GM18505 (cell line): ENCODE data around the gene RHOD.

ENCODE experiments used
- ATAC-seq: cut with Tn5 transposase; IDR thresholded peaks from one replicate; pipeline ENCODE4 v1.9.1; 2021; ENCODE audit not compliant: unreplicated experiment
- POLR2A ChIP-seq: IDR thresholded peaks from 4 replicates; pipeline ENCODE4 v1.6.1; 2011; ENCODE audit warnings: borderline replicate concordance; ENCODE audit not compliant: insufficient read depth, insufficient read length; ENCODE audit errors: extremely low read depth

The RHOD gene

DNA sequence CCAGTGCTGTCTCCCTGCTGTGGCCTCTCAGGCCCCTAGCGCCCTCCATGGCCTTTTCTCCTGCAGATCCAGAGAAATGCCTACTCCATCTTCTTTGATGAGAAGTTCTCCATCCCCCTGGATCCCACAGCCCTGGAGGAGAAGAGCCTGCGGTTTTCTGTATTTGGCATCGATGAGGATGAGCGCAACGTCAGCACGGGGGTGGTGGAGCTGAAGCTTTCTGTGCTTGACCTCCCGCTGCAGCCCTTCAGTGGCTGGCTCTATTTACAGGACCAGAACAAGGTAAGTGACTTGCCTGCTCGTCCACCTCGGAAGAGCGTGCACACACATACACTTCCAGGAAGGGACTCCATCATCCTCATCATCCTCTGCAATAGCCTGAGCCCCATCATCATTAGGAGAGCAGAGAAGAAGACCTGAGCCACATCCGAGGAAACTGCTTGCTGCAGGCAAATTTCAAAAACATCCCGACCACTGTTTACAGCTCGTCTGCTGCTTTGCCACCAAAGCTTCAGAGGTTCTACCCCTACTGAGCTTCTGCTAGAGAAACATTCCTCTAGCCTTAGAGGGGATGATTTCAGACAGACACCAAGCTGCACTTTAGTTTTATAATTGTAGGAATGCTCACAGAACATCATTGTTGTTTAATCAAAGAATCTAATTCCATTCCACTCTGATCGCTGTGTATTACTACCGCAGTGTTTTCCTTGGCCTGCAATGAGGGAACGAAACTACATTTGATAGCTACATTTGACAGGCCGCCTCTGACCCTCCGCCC is 12.9 kb upstream of the RHOD start:
- ATAC-seq = no peak
- no peak for TF ChIP-seq POLR2A

- no peak for TF ChIP-seq POLR2A
- ATAC-seq = no peak
These were observed 12.2 kb upstream of the RHOD start for GRCh38 chr11:67044496-67044895.

DNA sequence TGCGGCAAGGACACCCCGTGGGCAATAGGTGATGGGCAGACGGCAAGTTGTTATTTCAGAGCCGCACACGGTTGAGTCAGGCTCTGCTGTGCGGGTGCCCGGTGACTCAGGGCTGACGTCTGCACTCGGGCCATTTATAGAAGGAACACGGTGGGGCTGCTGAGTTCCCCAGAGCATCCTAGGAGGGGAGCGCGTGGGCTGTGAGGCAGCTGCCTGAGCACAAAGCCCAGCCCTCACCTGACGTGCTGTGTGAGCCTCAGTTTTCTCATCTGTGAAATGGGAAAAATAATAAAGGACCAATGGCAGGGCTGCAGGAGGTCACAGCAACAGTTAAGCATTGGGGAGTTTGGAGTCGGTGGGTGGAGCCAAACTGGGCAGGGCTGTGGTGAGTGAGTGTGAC is 11.3 kb upstream of the RHOD start:
- ATAC-seq = no peak
- peak; percentile 26 for TF ChIP-seq POLR2A

DNA sequence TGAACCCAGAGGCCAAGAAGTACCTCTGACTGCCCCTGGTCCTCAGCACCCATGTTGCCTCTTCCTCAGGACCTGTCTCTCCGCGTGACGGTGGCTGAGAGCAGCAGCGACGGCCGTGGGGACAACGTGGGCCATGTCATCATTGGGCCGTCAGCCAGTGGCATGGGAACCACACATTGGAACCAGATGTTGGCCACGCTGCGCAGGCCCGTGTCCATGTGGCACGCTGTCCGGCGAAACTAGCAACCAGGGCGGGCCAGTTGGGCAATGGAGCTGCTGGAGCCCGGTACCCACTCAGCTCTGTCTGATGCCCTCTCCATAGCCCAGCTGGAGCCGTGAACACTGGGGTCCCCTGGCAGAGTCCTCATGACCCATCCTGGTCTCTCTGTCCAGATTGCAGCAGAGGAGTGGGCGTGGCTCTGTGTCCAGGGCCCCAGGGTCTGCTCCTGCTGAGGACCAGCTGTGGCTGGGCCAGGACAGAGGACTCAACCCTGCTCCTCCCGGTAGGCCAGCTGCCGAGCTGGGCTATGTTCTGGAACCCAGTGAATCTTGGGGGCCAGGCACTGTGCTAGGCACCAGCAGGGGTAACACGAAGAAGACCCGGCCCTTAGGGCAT is 8.0 kb upstream of the RHOD start:
- no peak for ATAC-seq
- TF ChIP-seq POLR2A = no peak

DNA sequence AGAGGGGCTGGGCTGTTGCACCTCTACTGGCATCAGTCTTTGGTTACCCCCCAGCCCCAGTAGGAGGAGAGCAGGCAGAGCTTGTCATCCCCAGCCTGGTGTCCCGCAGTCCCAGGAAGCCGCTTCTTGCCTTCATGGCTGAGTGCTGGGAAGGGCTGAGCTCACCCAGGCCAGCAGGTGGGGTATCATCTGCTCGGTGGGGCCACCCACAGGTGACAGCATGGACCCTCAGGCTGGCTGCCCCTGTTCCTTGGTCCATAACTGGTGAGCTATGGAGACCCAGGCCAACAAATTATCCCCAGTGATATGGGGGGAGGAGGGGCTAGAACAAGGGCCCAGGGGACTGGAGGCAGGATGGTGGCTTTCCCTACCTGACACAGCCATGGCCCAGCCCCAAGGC is 6.5 kb upstream of the RHOD start:
- ATAC-seq = no peak
- TF ChIP-seq POLR2A = no peak

DNA sequence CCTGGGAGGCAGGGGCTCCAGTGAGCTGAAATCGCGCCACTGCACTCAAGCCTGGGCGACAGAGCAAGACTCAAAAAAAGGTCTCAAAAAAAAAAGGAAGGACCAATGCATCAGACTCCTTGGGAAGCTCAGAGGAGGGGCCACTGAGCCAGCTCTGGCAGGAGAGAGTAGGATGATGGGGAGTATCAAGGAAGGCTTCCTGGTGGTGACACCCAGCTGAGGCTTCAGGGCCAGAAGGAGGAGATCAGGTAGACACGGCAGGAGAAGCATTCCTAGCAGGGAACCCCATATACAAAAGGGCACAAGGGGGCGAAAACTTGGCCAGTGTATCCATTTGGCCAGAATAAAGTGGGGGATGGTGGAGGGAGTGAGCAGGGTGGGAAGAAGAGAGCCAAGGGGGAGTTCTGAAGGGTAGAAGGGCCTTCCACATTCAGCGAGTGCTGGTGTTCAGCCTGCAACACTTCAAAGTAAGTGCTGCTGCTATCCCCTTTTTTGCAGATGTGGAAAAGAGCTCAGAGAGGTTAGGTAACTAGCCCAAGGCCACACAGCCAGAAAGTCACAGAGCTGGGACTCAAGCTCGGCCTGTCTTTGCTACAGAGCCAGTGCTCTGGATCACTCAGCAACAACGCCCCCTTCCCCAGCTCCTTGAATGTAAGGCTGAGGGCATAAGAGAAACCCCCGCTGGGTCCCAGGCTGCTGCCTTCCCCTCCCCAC is 5.3 kb upstream of the RHOD start:
- no peak for ATAC-seq
- TF ChIP-seq POLR2A = no peak

GRCh38 chr11:67051945-67052488 is 4.6 kb upstream of the RHOD start:
- no peak for TF ChIP-seq POLR2A
- ATAC-seq = no peak

GRCh38 chr11:67052891-67053290 is 3.8 kb upstream of the RHOD start:
- no peak for ATAC-seq
- TF ChIP-seq POLR2A = no peak

DNA sequence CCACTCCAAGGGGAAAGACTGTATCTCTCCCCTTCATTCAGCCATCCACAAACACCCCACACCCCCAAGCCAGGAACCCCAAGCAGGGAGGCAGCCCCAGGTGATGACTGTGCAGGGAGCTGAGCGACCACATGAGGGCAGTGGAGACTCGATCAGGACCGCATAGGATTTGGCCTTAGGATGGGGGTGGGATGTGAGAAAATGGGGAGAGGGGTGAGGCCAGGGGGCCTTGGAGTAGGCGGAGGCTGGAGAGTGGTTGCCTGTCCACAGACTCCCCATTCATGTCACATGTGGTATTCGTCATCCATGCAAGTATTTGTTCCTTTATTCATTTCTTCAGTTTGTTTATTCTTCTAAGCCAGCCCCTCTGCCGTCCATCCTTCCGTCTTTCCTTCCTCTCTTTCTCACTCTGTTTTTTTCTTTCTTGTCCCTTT is 2.7 kb upstream of the RHOD start:
- TF ChIP-seq POLR2A = no peak
- ATAC-seq = no peak

GRCh38 chr11:67054346-67054835 is 2.3 kb upstream of the RHOD start:
- no peak for TF ChIP-seq POLR2A
- ATAC-seq = no peak

- no peak for ATAC-seq
- no peak for TF ChIP-seq POLR2A
These were observed 1.7 kb upstream of the RHOD start for GRCh38 chr11:67054836-67055523.

- ATAC-seq = no peak
- TF ChIP-seq POLR2A = no peak
These were observed 835 bp upstream of the RHOD start for GRCh38 chr11:67055812-67056211.

- no peak for ATAC-seq
- TF ChIP-seq POLR2A = no peak
These were observed 592 bp downstream of the RHOD start for GRCh38 chr11:67057205-67057672.

- no peak for TF ChIP-seq POLR2A
- no peak for ATAC-seq
These were observed 1.9 kb downstream of the RHOD start for GRCh38 chr11:67058506-67058905.

GRCh38 chr11:67059671-67060070 is 3.0 kb downstream of the RHOD start:
- no peak for TF ChIP-seq POLR2A
- ATAC-seq = no peak
